Uterus (tissue), 2 donors: ENCODE measurements around the gene USP12.

Experiments used
- CTCF ChIP-seq, 4 experiments: fragments of 200-600 bp in 2 of 4; fragments of 450-650 bp in 2 of 4; sonication (generic) in 2 of 4; IDR thresholded peaks; one replicate each; pipeline ENCODE4 v1.5.1; 2016 to 2019; ENCODE audit warnings: antibody characterized with exemption in 4 of 4, mild to moderate bottlenecking in 2 of 4, moderate library complexity in 1 of 4
- POLR2A ChIP-seq, 2 donors: fragments of 450-650 bp; IDR thresholded peaks; one replicate each; pipeline ENCODE4 v1.6.1; 2016; ENCODE audit warnings: antibody characterized with exemption in 2 of 2, mild to moderate bottlenecking in 1 of 2, moderate library complexity in 1 of 2

GRCh38 chr13:27186295-27186694 lies 14.7 kb upstream of the USP12 start:
- TF ChIP-seq CTCF (IDR thresholded peaks at IDR 0.05) (no peak), POLR2A (IDR thresholded peaks at IDR 0.05) (no peak)
